Measurements from ENCODE around the gene PTPN2. TPM values are rescaled to one million over a fixed set of nuclear protein-coding genes. Genes with fewer than 3 reads are reported as not detected.

Gene PTPN2
- total RNA-seq, 1 experiment from 2014 or later, result 46.9 TPM

- Histone ChIP-seq H3K27me3 (ENCODE audit: control insufficient read depth, insufficient read depth, low read length) (no peaks in the 10 kb centered on the region), H3K4me3 (ENCODE audit: insufficient read depth, low read depth, low read length) (no peak overlapping the region), H3K36me3 (replicated peaks; ENCODE audit: control insufficient read depth, insufficient read depth, low read length) (no peaks in the 10 kb centered on the region; the same call in 1 of the 2 replicates)
- peak; percentile 48 for DNase-seq
Measured at GRCh38 chr18:12838178-12838634, 45.8 kb downstream of the PTPN2 start.

GRCh38 chr18:12837747-12838146 is 46.3 kb downstream of the PTPN2 start:
- H3K27me3 ChIP-seq (ENCODE audit: control insufficient read depth, insufficient read depth, low read length), result no peaks in the 10 kb centered on the region
- DNase-seq, result no peak
- H3K36me3 ChIP-seq (replicated peaks; ENCODE audit: control insufficient read depth, insufficient read depth, low read length), result no peaks in the 10 kb centered on the region; the same call in 1 of the 2 replicates
- no peak overlapping the region for H3K4me3 ChIP-seq (ENCODE audit: insufficient read depth, low read depth, low read length)

GRCh38 chr18:12836551-12836950 is 47.5 kb downstream of the PTPN2 start:
- Histone ChIP-seq H3K4me3 (ENCODE audit: insufficient read depth, low read depth, low read length) (no peak overlapping the region), H3K27me3 (ENCODE audit: control insufficient read depth, insufficient read depth, low read length) (no peaks in the 10 kb centered on the region), H3K36me3 (replicated peaks; ENCODE audit: control insufficient read depth, insufficient read depth, low read length) (no peaks in the 10 kb centered on the region; the same call in 1 of the 2 replicates)
- no peak for DNase-seq

- Histone ChIP-seq H3K36me3 (replicated peaks; ENCODE audit: control insufficient read depth, insufficient read depth, low read length) (peaks cover 3% of the 10 kb centered on the region), H3K27me3 (ENCODE audit: control insufficient read depth, insufficient read depth, low read length) (no peaks in the 10 kb centered on the region), H3K4me3 (ENCODE audit: insufficient read depth, low read depth, low read length) (no peak overlapping the region)
- no peak for DNase-seq
Measured at GRCh38 chr18:12828116-12829051, 55.7 kb downstream of the PTPN2 start.

- no peak for DNase-seq
- Histone ChIP-seq H3K27me3 (ENCODE audit: control insufficient read depth, insufficient read depth, low read length) (no peaks in the 10 kb centered on the region), H3K4me3 (ENCODE audit: insufficient read depth, low read depth, low read length) (no peak overlapping the region), H3K36me3 (replicated peaks; ENCODE audit: control insufficient read depth, insufficient read depth, low read length) (peaks cover 3% of the 10 kb centered on the region)
Measured at GRCh38 chr18:12827588-12827987, 56.4 kb downstream of the PTPN2 start.

GRCh38 chr18:12825230-12825629 is 58.8 kb downstream of the PTPN2 start:
- H3K36me3 ChIP-seq (replicated peaks; ENCODE audit: control insufficient read depth, insufficient read depth, low read length), result peaks cover 3% of the 10 kb centered on the region
- DNase-seq, result no peak
- H3K27me3 ChIP-seq (ENCODE audit: control insufficient read depth, insufficient read depth, low read length), result no peaks in the 10 kb centered on the region
- no peak overlapping the region for H3K4me3 ChIP-seq (ENCODE audit: insufficient read depth, low read depth, low read length)

- Histone ChIP-seq H3K36me3 (replicated peaks; ENCODE audit: control insufficient read depth, insufficient read depth, low read length) (peaks cover 3% of the 10 kb centered on the region), H3K4me3 (ENCODE audit: insufficient read depth, low read depth, low read length) (no peak overlapping the region), H3K27me3 (ENCODE audit: control insufficient read depth, insufficient read depth, low read length) (no peaks in the 10 kb centered on the region)
- DNase-seq, result no peak
Measured at GRCh38 chr18:12823892-12824291, 60.1 kb downstream of the PTPN2 start.

- DNase-seq, result peak; percentile 50
- no peaks in the 10 kb centered on the region for H3K27me3 ChIP-seq (ENCODE audit: control insufficient read depth, insufficient read depth, low read length)
- H3K36me3 ChIP-seq (replicated peaks; ENCODE audit: control insufficient read depth, insufficient read depth, low read length), result 0 out of 2 replicates have a peak, but pooled peaks cover 1% of the 10 kb centered on the region
- no peak overlapping the region for H3K4me3 ChIP-seq (ENCODE audit: insufficient read depth, low read depth, low read length)
Measured at GRCh38 chr18:12821408-12821807, 62.6 kb downstream of the PTPN2 start.

GRCh38 chr18:12820506-12820905 is 63.5 kb downstream of the PTPN2 start:
- H3K36me3 ChIP-seq (replicated peaks; ENCODE audit: control insufficient read depth, insufficient read depth, low read length), result 0 out of 2 replicates have a peak, but pooled peaks cover 1% of the 10 kb centered on the region
- no peak for DNase-seq
- no peak overlapping the region for H3K4me3 ChIP-seq (ENCODE audit: insufficient read depth, low read depth, low read length)

GRCh38 chr18:12819841-12820240 is 64.2 kb downstream of the PTPN2 start:
- no peaks in the 10 kb centered on the region for H3K36me3 ChIP-seq (replicated peaks; ENCODE audit: control insufficient read depth, insufficient read depth, low read length)
- H3K4me3 ChIP-seq (ENCODE audit: insufficient read depth, low read depth, low read length), result no peak overlapping the region
- H3K27me3 ChIP-seq (ENCODE audit: control insufficient read depth, insufficient read depth, low read length), result no peaks in the 10 kb centered on the region
- DNase-seq, result no peak

More at GRCh38 chr18:12820506-12820905, 63.5 kb downstream of the PTPN2 start:
- no peaks in the 10 kb centered on the region for H3K27me3 ChIP-seq (ENCODE audit: control insufficient read depth, insufficient read depth, low read length)

- H3K4me3 ChIP-seq (ENCODE audit: insufficient read depth, low read depth, low read length), result no peak overlapping the region
Measured at GRCh38 chr18:12819322-12819721, 64.7 kb downstream of the PTPN2 start.

GRCh38 chr18:12818243-12818642 is 65.8 kb downstream of the PTPN2 start:
- DNase-seq, result no peak
- Histone ChIP-seq H3K4me3 (ENCODE audit: insufficient read depth, low read depth, low read length) (no peak overlapping the region), H3K27me3 (ENCODE audit: control insufficient read depth, insufficient read depth, low read length) (no peaks in the 10 kb centered on the region), H3K36me3 (replicated peaks; ENCODE audit: control insufficient read depth, insufficient read depth, low read length) (no peaks in the 10 kb centered on the region)

More at GRCh38 chr18:12819322-12819721, 64.7 kb downstream of the PTPN2 start:
- Histone ChIP-seq H3K36me3 (replicated peaks; ENCODE audit: control insufficient read depth, insufficient read depth, low read length) (no peaks in the 10 kb centered on the region), H3K27me3 (ENCODE audit: control insufficient read depth, insufficient read depth, low read length) (no peaks in the 10 kb centered on the region)
- no peak for DNase-seq

GRCh38 chr18:12816451-12816850 is 67.6 kb downstream of the PTPN2 start:
- Histone ChIP-seq H3K36me3 (replicated peaks; ENCODE audit: control insufficient read depth, insufficient read depth, low read length) (no peaks in the 10 kb centered on the region), H3K27me3 (ENCODE audit: control insufficient read depth, insufficient read depth, low read length) (no peaks in the 10 kb centered on the region), H3K4me3 (ENCODE audit: insufficient read depth, low read depth, low read length) (no peak overlapping the region)
- no peak for DNase-seq

GRCh38 chr18:12811191-12811950 is 72.7 kb downstream of the PTPN2 start:
- Histone ChIP-seq H3K4me3 (ENCODE audit: insufficient read depth, low read depth, low read length) (no peak overlapping the region), H3K36me3 (replicated peaks; ENCODE audit: control insufficient read depth, insufficient read depth, low read length) (no peaks in the 10 kb centered on the region)

More at GRCh38 chr18:12811191-12811950, 72.7 kb downstream of the PTPN2 start:
- no peak for DNase-seq
- H3K27me3 ChIP-seq (ENCODE audit: control insufficient read depth, insufficient read depth, low read length), result no peaks in the 10 kb centered on the region

Measured in H7 (cell line).